GM12878 (cell line): ENCODE measurements around the gene KCNMB2. TPM values are rescaled to one million over a fixed set of nuclear protein-coding genes. Genes with fewer than 3 reads are reported as not detected.

Source experiments
- ATAC-seq: fragments of 200-7000 bp; cut with Tn5 transposase; 3 replicates; pipeline ENCODE4 v1.9.1; 2020; ENCODE audit warnings: mild to moderate bottlenecking, moderate library complexity
- BruUV-seq: library from RNA; stranded (reverse); fragments of 400-500 nt; replicated peaks from 2 replicates; lab custom pipeline; 2021; lab: Mats Ljungman, UMichigan
- CTCF ChIA-PET: fragments of 300-600 bp; sonication (Branson Sonifier 250); formaldehyde crosslinking; extraction: SDS; loops from one replicate; lab custom pipeline; 2021; ENCODE audit warnings: inconsistent platforms; lab: Yijun Ruan, JAX
- POLR2A ChIA-PET: fragments of 350-600 bp; formaldehyde crosslinking; extraction: SDS; loops from one replicate; lab custom pipeline; 2021; ENCODE audit warnings: inconsistent platforms; lab: Charles Lee
- RAD21 ChIA-PET: fragments of 300-600 bp; sonication (Branson Sonifier 250); formaldehyde crosslinking; loops from one replicate; lab custom pipeline; 2023; ENCODE audit warnings: antibody characterized with exemption; ENCODE audit not compliant: unreplicated experiment; lab: Charles Lee
- SMC1A ChIA-PET: fragments of 300-600 bp; sonication (Branson Sonifier 250); formaldehyde crosslinking; loops from one replicate; lab custom pipeline; 2023; ENCODE audit not compliant: unreplicated experiment, uncharacterized antibody; lab: Charles Lee
- DNase-seq: peaks from one replicate; pipeline ENCODE4 v3.0.0-alpha.2; 2011; ENCODE audit warnings: low read depth, low spot score
- FAIRE-seq: peaks from 3 replicates; lab custom pipeline; 2011; peaks lifted over from hg19 to GRCh38; lab: Jason Lieb, UNC
- H2AFZ ChIP-seq: 2 replicates; pipeline ENCODE4 v1.6.0; 2011; ENCODE audit warnings: low read depth, low read length, control low read depth; ENCODE audit not compliant: control insufficient read depth
- H3K27ac ChIP-seq: 2 replicates; pipeline ENCODE4 v1.5.1; 2011; ENCODE audit warnings: control low read depth; ENCODE audit not compliant: control insufficient read depth, insufficient read depth
- H3K27me3 ChIP-seq, 2 experiments: replicated peaks in 1 of 2; 2 replicates each; pipeline versions ENCODE4 v1.6.0 to v1.6.1; 2011; ENCODE audit warnings: low read length in 1 of 2; ENCODE audit not compliant: control insufficient read depth in 2 of 2, insufficient read depth in 2 of 2
- H3K36me3 ChIP-seq, 2 experiments: 2 replicates each; pipeline ENCODE4 v1.5.1; 2011; ENCODE audit warnings: low read length in 1 of 2; ENCODE audit not compliant: control insufficient read depth in 2 of 2, insufficient read depth in 2 of 2
- H3K4me1 ChIP-seq: 2 replicates; pipeline ENCODE4 v1.6.1; 2011; ENCODE audit warnings: mild to moderate bottlenecking, low read length, moderate library complexity, mixed read lengths; ENCODE audit not compliant: control insufficient read depth, insufficient read depth
- H3K4me2 ChIP-seq: 2 replicates; pipeline ENCODE4 v1.6.0; 2011; ENCODE audit warnings: control low read depth; ENCODE audit not compliant: control insufficient read depth, insufficient read depth
- H3K4me3 ChIP-seq: fragments of 200-600 bp; sonication (generic); 2 replicates; pipeline ENCODE4 v1.5.1; 2016
- H3K79me2 ChIP-seq: 2 replicates; pipeline ENCODE4 v1.6.0; 2011; ENCODE audit warnings: low read length; ENCODE audit not compliant: control insufficient read depth, insufficient read depth
- H3K9ac ChIP-seq: 2 replicates; pipeline ENCODE4 v1.8.0; 2011; ENCODE audit warnings: low read length, control low read depth, mixed read lengths; ENCODE audit not compliant: control insufficient read depth, insufficient read depth
- H3K9me3 ChIP-seq: replicated peaks from 3 replicates; pipeline ENCODE4 v1.5.1; 2011; ENCODE audit warnings: mild to moderate bottlenecking, low read length; ENCODE audit not compliant: control insufficient read depth, insufficient read depth
- H4K20me1 ChIP-seq: 2 replicates; pipeline ENCODE4 v1.6.0; 2011; ENCODE audit not compliant: control insufficient read depth, insufficient read depth
- BHLHE40 ChIP-seq, 2 experiments: fragments of 450-650 bp in 1 of 2; IDR thresholded peaks; 2 replicates each; pipeline ENCODE4 v1.6.1; 2011 to 2017; ENCODE audit warnings: low read depth in 2 of 2, borderline replicate concordance in 1 of 2, improper control_type of control experiment in 1 of 2, low read length in 1 of 2, mild to moderate bottlenecking in 1 of 2
- EED ChIP-seq: sonication (generic); IDR thresholded peaks from 2 replicates; pipeline ENCODE4 v1.6.1; 2016; ENCODE audit warnings: antibody characterized with exemption, low read depth
- HDGF ChIP-seq: fragments of 450-650 bp; IDR thresholded peaks from 2 replicates; pipeline ENCODE4 v1.6.1; 2016; ENCODE audit warnings: antibody characterized with exemption
- IKZF2 ChIP-seq, 2 experiments: fragments of 450-650 bp; IDR thresholded peaks; 2 replicates each; pipeline ENCODE4 v1.6.1; 2017; ENCODE audit warnings: mild to moderate bottlenecking in 2 of 2, moderate library complexity in 2 of 2
- JUND ChIP-seq: IDR thresholded peaks from 2 replicates; pipeline ENCODE4 v1.6.1; 2012; ENCODE audit warnings: low read depth, mild to moderate bottlenecking, low read length, improper control_type of control experiment, moderate library complexity
- NBN ChIP-seq: fragments of 450-650 bp; IDR thresholded peaks from 2 replicates; pipeline ENCODE4 v1.6.1; 2016
- NFIC ChIP-seq: IDR thresholded peaks from 2 replicates; pipeline ENCODE4 v1.6.1; 2012; ENCODE audit warnings: low read depth, mild to moderate bottlenecking, inconsistent platforms, low read length, moderate library complexity
- RB1 ChIP-seq: fragments of 450-650 bp; formaldehyde crosslinking; IDR thresholded peaks from 2 replicates; pipeline ENCODE4 v1.6.1; 2017; ENCODE audit warnings: mild to moderate bottlenecking, borderline replicate concordance
- RUNX3 ChIP-seq: IDR thresholded peaks from 2 replicates; pipeline ENCODE4 v1.6.1; 2012; ENCODE audit warnings: low read length, inconsistent platforms
- SREBF2 ChIP-seq: IDR thresholded peaks from 2 replicates; pipeline ENCODE4 v1.6.1; 2012; ENCODE audit warnings: mild to moderate bottlenecking, low read length
- SRF ChIP-seq, 2 experiments: IDR thresholded peaks; 2 replicates each; pipeline ENCODE4 v1.6.1; 2011; ENCODE audit warnings: low read depth in 2 of 2, low read length in 2 of 2, mild to moderate bottlenecking in 1 of 2, moderate library complexity in 1 of 2
- ZNF217 ChIP-seq: fragments of 450-650 bp; IDR thresholded peaks from 2 replicates; pipeline ENCODE4 v1.6.1; 2017; ENCODE audit warnings: antibody characterized with exemption, mild to moderate bottlenecking
- ZSCAN29 ChIP-seq: fragments of 450-650 bp; IDR thresholded peaks from 2 replicates; pipeline ENCODE4 v1.6.1; 2017; ENCODE audit warnings: mild to moderate bottlenecking, moderate library complexity
- WGBS: methylation state at CpG from one replicate; pipeline ENCODE4 v1.1.6; 2016; ENCODE audit warnings: low lambda C conversion rate; ENCODE audit not compliant: insufficient replicate concordance, insufficient coverage; ENCODE audit errors: missing lambda C conversion rate; 5-methylcytosine and 5-hydroxymethylcytosine counted together
- in situ Hi-C: fragments of 300-500 bp; cut with MboI; formaldehyde crosslinking; loops from 9 replicates; pipeline ENCODE4 v1.14.3; 2018; ENCODE audit warnings: mixed read lengths
- intact Hi-C: fragments of 100-400 bp; cut with micrococcal nuclease; formaldehyde crosslinking; loops from one replicate; pipeline ENCODE4 v1.14.2; 2022; ENCODE audit not compliant: unreplicated experiment
- polyA plus RNA-seq, 11 experiments: library from polyadenylated mRNA; depleted of rRNA in 4 of 11; unstranded in 6 of 11; stranded (reverse) in 5 of 11; fragments of >200 nt; fragmentation: Nextera tagmentation in 4 of 11; fragmentation: Illumina TruSeq in 1 of 11; extraction: Ambion mirVana in 4 of 11; extraction: Trizol in 1 of 11; gene quantifications; 1 replicate in 1 of 11; 2 replicates in 10 of 11; pipeline versions ENCODE4 v1.2.1 to v1.2.3, GENCODE V29; 2011 to 2016; ENCODE audit warnings: inconsistent platforms in 2 of 11, missing spikeins in 2 of 11, low read depth in 1 of 11
- total RNA-seq, 4 experiments: library from RNA; depleted of rRNA in 3 of 4; stranded (reverse); fragments of >200 nt in 3 of 4; fragmentation: Illumina TruSeq in 1 of 4; extraction: Trizol in 1 of 4; gene quantifications; 2 replicates each; pipeline versions ENCODE4 v1.2.1 to v1.2.3, GENCODE V29; 2013 to 2021
- TF ChIP-seq, protein P1 (sequence below), 3 experiments: IDR thresholded peaks in 2 of 3; conservative IDR thresholded peaks in 1 of 3; 2 replicates each; pipeline ENCODE4 v1.5.1; 2011; ENCODE audit warnings: low read depth in 3 of 3, low read length in 3 of 3, mild to moderate bottlenecking in 3 of 3, control low read depth in 2 of 3, moderate library complexity in 2 of 3, inconsistent platforms in 1 of 3, mixed read lengths in 1 of 3; ENCODE audit not compliant: control insufficient read depth in 2 of 3, insufficient read depth in 1 of 3; ENCODE audit errors: extremely low read depth in 1 of 3
- TF ChIP-seq, protein P2 (sequence below): fragments of 450-650 bp; conservative IDR thresholded peaks from 2 replicates; pipeline ENCODE4 v1.6.1; 2017; ENCODE audit warnings: mild to moderate bottlenecking, moderate library complexity

Gene KCNMB2
- total and polyA plus RNA-seq, 10 of the 15 experiments (the other 5 are each of a cell fraction or from before 2014, with no cell fraction given): 0.22 to 18.8 (median 11.0) TPM

GRCh38 chr3:178712247-178712646 is 176.0 kb downstream of the KCNMB2 start (continued):
- TF ChIP-seq, protein P1, sequence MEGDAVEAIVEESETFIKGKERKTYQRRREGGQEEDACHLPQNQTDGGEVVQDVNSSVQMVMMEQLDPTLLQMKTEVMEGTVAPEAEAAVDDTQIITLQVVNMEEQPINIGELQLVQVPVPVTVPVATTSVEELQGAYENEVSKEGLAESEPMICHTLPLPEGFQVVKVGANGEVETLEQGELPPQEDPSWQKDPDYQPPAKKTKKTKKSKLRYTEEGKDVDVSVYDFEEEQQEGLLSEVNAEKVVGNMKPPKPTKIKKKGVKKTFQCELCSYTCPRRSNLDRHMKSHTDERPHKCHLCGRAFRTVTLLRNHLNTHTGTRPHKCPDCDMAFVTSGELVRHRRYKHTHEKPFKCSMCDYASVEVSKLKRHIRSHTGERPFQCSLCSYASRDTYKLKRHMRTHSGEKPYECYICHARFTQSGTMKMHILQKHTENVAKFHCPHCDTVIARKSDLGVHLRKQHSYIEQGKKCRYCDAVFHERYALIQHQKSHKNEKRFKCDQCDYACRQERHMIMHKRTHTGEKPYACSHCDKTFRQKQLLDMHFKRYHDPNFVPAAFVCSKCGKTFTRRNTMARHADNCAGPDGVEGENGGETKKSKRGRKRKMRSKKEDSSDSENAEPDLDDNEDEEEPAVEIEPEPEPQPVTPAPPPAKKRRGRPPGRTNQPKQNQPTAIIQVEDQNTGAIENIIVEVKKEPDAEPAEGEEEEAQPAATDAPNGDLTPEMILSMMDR (IDR thresholded peaks at IDR 0.05 in 2 of 3, conservative IDR thresholded peaks at IDR 0.05 in 1 of 3; ENCODE audit: control insufficient read depth in 2 of 3, extremely low read depth in 1 of 3, insufficient read depth in 1 of 3, low read depth in 3 of 3, low read length in 3 of 3): no peak
- TF ChIP-seq, protein P2, sequence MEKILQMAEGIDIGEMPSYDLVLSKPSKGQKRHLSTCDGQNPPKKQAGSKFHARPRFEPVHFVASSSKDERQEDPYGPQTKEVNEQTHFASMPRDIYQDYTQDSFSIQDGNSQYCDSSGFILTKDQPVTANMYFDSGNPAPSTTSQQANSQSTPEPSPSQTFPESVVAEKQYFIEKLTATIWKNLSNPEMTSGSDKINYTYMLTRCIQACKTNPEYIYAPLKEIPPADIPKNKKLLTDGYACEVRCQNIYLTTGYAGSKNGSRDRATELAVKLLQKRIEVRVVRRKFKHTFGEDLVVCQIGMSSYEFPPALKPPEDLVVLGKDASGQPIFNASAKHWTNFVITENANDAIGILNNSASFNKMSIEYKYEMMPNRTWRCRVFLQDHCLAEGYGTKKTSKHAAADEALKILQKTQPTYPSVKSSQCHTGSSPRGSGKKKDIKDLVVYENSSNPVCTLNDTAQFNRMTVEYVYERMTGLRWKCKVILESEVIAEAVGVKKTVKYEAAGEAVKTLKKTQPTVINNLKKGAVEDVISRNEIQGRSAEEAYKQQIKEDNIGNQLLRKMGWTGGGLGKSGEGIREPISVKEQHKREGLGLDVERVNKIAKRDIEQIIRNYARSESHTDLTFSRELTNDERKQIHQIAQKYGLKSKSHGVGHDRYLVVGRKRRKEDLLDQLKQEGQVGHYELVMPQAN: no peak
- TF ChIP-seq RB1: no peak

DNA sequence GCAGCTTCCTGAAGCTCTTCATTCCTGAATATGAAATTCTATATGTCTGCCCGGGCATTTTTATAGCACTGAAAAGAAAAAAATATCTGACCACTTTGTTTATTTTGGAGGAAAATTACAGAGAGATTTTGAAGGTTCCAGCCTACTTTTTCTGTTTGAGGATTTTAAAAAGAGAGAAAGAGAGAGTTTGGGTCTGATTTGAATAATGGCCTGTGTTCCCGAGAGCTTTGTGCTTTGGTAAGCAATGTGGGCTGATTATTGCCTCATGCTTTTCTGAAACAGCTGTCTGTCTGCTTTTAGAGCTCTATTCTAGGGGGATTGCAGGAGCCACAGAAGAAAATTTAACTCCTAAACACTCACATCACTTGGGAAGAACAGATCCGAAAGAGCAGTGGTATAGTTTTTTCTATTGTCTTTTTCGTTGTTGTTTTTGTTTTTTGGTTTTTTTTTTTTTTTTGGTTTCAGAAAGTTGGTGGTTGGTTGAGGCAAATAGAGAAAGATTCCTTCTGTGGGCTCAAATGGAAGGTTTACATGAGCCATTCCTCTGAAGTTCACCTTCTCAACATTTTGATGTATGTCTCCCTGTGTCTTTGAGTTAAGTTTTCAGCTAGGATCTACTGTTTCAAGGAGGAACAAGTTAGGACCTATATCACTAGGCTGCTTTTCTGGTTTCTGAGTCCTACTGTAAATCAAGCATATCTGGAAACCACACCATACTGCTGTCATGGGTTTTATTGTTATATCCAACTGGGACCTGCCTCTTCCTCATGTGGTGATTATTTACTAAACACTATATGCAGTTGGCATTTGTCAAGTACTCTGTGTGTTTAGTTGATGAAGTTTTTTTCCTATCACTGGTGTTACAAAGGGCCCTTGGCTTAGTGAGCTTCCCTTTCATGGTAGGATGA is 178.9 kb downstream of the KCNMB2 start:
- Histone ChIP-seq H3K79me2 (no peaks in the 10 kb centered on the region), H3K9me3 (no peaks in the 10 kb centered on the region), H3K4me2 (no peak overlapping the region), H2AFZ (peak overlapping the region; percentile 26), H3K27ac (peak overlapping the region; percentile 20; the same call in 1 of the 2 replicates), H3K9ac (no peak overlapping the region), H3K36me3 (no peaks in the 10 kb centered on the region), H3K4me1 (0 out of 2 replicates have a peak, but pooled peaks cover 8% of the 10 kb centered on the region), H3K4me3 (no peak overlapping the region), H4K20me1 (no peaks in the 10 kb centered on the region), H3K27me3 (no peaks in the 10 kb centered on the region)
- ChIA-PET CTCF (interaction anchor here (0.7 kb wide), 1 partner anchor 280 kb away, joined by 3 read pairs; no protein-coding TSS in a partner anchor), RAD21 (no interaction called here), SMC1A (interaction anchor here (0.6 to 1.2 kb wide), 4 partner anchors 12 to 93 kb away, joined by 3 read pairs; no protein-coding TSS in a partner anchor), POLR2A (interaction anchor here (0.7 kb wide), 1 partner anchor 10 kb away, joined by 5 read pairs; no protein-coding TSS in a partner anchor)
- DNase-seq (no peak), FAIRE-seq (no peak), ATAC-seq (no peak; the same call in 1 of the 3 replicates)
- in situ Hi-C loops (no loop called here), intact Hi-C loops (no loop called here)
- 65% methylated on average over 4 of the region's 4 CpGs for WGBS
- no TSS peak for BruUV-seq
- TF ChIP-seq HDGF: no peak
- no peak for TF ChIP-seq ZNF217
- 0 out of 2 replicates have a peak, but pooled peaks have one; percentile 15 for TF ChIP-seq EED
- TF ChIP-seq SREBF2: no peak
- TF ChIP-seq NFIC: peak; percentile 63; the same call in 1 of the 2 replicates
- TF ChIP-seq RUNX3: peak; percentile 60
- TF ChIP-seq JUND: no peak
- TF ChIP-seq SRF (IDR thresholded peaks at IDR 0.05; ENCODE audit: low read depth in 2 of 2, low read length in 2 of 2): no peak
- no peak for TF ChIP-seq IKZF2 (IDR thresholded peaks at IDR 0.05)
- no peak for TF ChIP-seq BHLHE40 (IDR thresholded peaks at IDR 0.05; ENCODE audit: borderline replicate concordance in 1 of 2, low read depth in 2 of 2, low read length in 1 of 2)
- TF ChIP-seq ZSCAN29: no peak
- TF ChIP-seq, protein P1 (IDR thresholded peaks at IDR 0.05 in 2 of 3, conservative IDR thresholded peaks at IDR 0.05 in 1 of 3; ENCODE audit: control insufficient read depth in 2 of 3, extremely low read depth in 1 of 3, insufficient read depth in 1 of 3, low read depth in 3 of 3, low read length in 3 of 3): no peak
- TF ChIP-seq NBN: no peak
